Mucosa of rectum (tissue), 2 donors: ENCODE measurements around the gene IPP.
"Not testable (repeated sequence)": the region's sequence is repeated elsewhere in the genome, so short reads cannot be mapped to it uniquely, and the experiment has no call there.

ENCODE experiments used
- H3K27ac ChIP-seq, 2 donors: one replicate each; pipeline ENCODE4 v1.7.0; 2013; ENCODE audit warnings: inconsistent platforms in 2 of 2, low read depth in 2 of 2, low read length in 2 of 2
- H3K27me3 ChIP-seq, 2 donors: one replicate each; pipeline ENCODE4 v1.7.0; 2013; ENCODE audit warnings: low read length in 2 of 2; ENCODE audit not compliant: control insufficient read depth in 2 of 2, insufficient read depth in 2 of 2
- H3K36me3 ChIP-seq, 2 donors: one replicate each; pipeline ENCODE4 v1.7.0; 2013; ENCODE audit warnings: low read length in 2 of 2; ENCODE audit not compliant: control insufficient read depth in 2 of 2, insufficient read depth in 2 of 2
- H3K4me1 ChIP-seq, 2 donors: one replicate each; pipeline ENCODE4 v1.7.0; 2013; ENCODE audit warnings: low read length in 2 of 2, mild to moderate bottlenecking in 1 of 2; ENCODE audit not compliant: control insufficient read depth in 2 of 2, insufficient read depth in 2 of 2
- H3K4me3 ChIP-seq, 2 donors: one replicate each; pipeline ENCODE4 v1.7.0; 2013; ENCODE audit warnings: low read length in 2 of 2
- H3K9ac ChIP-seq, 2 donors: one replicate each; pipeline ENCODE4 v1.7.0; 2013; ENCODE audit warnings: low read length in 2 of 2, low read depth in 1 of 2, mild to moderate bottlenecking in 1 of 2
- H3K9me3 ChIP-seq, 2 donors: one replicate each; pipeline ENCODE4 v1.7.0; 2013; ENCODE audit warnings: low read length in 2 of 2; ENCODE audit not compliant: control insufficient read depth in 2 of 2
- donor health status: healthy.
- donor health status: Normal muscosa, but diverticular disease.

IPP gene

DNA sequence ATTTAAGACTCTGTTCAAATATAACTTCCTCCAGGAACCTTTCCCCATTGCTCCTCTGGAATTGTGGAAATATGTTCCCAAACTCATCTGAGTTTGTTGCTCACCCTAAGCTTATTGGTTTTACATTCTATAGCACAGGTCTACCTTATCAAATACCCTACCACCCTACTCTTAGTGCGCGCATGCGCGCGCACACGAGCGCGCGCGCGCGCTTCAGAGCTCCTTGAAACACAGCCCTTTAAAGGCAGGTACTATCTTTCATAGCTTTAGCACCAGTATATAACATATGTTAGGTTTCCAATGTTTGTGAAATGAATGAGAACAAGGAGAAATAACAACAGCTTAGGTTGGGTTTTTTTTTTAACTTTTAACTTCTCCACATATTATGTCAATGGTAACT lies 3.5 kb downstream of the IPP start:
- H3K9me3 ChIP-seq: no peaks in the 10 kb centered on the region
- H3K36me3 ChIP-seq: peaks cover 2 to 9% of the 10 kb centered on the region in 2 donors
- H3K27me3 ChIP-seq: no peaks in the 10 kb centered on the region
- no peak overlapping the region for H3K27ac ChIP-seq
- H3K9ac ChIP-seq: no peak overlapping the region
- H3K4me3 ChIP-seq: no peak overlapping the region
- H3K4me1 ChIP-seq: peaks cover 3 to 13% of the 10 kb centered on the region in 2 donors

DNA sequence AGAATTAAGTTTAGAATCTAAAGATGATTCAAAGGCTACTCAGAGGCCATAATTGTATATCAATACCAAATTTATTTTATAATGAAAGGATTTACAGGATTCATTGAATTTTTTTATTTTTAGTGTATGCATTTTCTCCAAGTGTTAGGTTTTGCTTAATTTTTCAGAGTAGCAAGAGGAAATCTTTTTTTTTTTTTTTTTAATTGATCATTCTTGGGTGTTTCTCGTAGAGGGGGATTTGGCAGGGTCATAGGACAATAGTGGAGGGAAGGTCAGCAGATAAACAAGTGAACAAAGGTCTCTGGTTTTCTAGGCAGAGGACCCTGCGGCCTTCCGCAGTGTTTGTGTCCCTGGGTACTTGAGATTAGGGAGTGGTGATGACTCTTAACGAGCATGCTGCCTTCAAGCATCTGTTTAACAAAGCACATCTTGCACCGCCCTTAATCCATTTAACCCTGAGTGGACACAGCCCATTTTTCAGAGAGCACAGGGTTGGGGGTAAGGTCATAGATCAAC lies 10.8 kb downstream of the IPP start:
- not testable (repeated sequence) for H3K9ac ChIP-seq, H3K9me3 ChIP-seq, H3K27ac ChIP-seq, H3K4me3 ChIP-seq, H3K36me3 ChIP-seq, H3K27me3 ChIP-seq, H3K4me1 ChIP-seq

GRCh38 chr1:45739137-45739536 lies 11.3 kb downstream of the IPP start:
- H3K9me3 ChIP-seq: no peaks in the 10 kb centered on the region
- H3K27me3 ChIP-seq: no peaks in the 10 kb centered on the region
- H3K4me3 ChIP-seq: no peak overlapping the region
- H3K4me1 ChIP-seq: no peaks in the 10 kb centered on the region
- no peak overlapping the region for H3K27ac ChIP-seq
- H3K36me3 ChIP-seq: peaks cover 7 to 10% of the 10 kb centered on the region in 2 donors
- no peak overlapping the region for H3K9ac ChIP-seq

DNA sequence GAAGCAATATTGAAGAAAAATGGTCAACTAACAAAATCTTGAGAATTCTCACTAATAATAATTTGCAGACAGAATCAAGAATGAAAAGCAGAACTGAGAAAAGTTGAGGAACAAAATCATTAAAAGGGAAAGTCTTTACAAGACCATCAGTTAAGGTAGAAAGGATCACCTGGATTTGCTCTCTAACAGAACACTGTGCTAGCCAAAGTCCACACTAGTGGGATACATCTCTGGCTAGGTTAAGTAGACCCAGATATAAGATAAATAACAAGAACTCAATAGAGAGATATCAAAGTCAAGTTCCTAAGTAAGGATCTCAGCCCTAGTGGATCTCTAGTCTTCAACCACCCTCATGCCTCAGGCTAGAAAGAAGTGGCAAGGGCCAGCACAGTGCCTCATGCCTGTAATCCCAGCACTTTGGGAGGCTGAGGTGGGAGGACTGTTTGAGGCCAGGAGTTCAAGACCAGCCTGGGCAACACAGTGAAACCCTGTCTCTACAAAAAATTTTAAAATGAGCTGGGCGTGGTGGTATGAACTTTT lies 19.6 kb downstream of the IPP start:
- Histone ChIP-seq H3K4me1 (no peaks in the 10 kb centered on the region), H3K27me3 (no peaks in the 10 kb centered on the region), H3K9me3 (no peaks in the 10 kb centered on the region), H3K9ac (no peak overlapping the region), H3K27ac (no peak overlapping the region), H3K36me3 (peaks cover 2% of the 10 kb centered on the region in 2 donors), H3K4me3 (no peak overlapping the region)

- no peaks in the 10 kb centered on the region for H3K27me3 ChIP-seq
These were observed 20.2 kb downstream of the IPP start for GRCh38 chr1:45730075-45730779.

GRCh38 chr1:45726007-45726406 lies 24.4 kb downstream of the IPP start:
- H3K9ac ChIP-seq, H3K27ac ChIP-seq, H3K36me3 ChIP-seq, H3K4me1 ChIP-seq, H3K4me3 ChIP-seq, H3K9me3 ChIP-seq, H3K27me3 ChIP-seq: not testable (repeated sequence)

More at GRCh38 chr1:45730075-45730779, 20.2 kb downstream of the IPP start:
- Histone ChIP-seq H3K4me3 (no peak overlapping the region), H3K9me3 (no peaks in the 10 kb centered on the region), H3K36me3 (peaks cover 2% of the 10 kb centered on the region in 2 donors), H3K4me1 (no peaks in the 10 kb centered on the region), H3K9ac (no peak overlapping the region), H3K27ac (no peak overlapping the region)

GRCh38 chr1:45723248-45723930 lies 27.1 kb downstream of the IPP start:
- Histone ChIP-seq H3K4me3 (no peak overlapping the region), H3K36me3 (peaks cover 5% of the 10 kb centered on the region in 2 donors), H3K4me1 (no peaks in the 10 kb centered on the region), H3K27me3 (no peaks in the 10 kb centered on the region), H3K9ac (no peak overlapping the region), H3K9me3 (no peaks in the 10 kb centered on the region), H3K27ac (no peak overlapping the region)

DNA sequence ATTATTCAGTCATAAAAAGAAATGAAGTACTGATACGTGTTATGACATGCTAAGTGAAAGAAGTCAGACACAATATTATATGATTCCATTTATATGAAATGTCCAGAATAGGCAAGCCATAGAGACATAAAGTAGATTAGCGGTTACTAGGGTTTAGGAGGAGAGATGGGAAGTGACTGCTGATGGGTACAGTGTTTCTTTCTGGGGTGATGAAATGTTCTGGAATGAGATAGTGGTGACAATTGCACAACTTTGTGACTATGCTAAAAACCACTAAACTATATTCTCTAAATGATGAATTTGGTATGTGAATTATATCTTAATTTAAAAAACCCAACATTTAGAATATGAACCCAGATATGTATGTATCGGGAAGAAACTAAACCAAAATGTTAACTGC lies 27.6 kb downstream of the IPP start:
- Histone ChIP-seq H3K9me3 (no peaks in the 10 kb centered on the region), H3K36me3 (peaks cover 7 to 9% of the 10 kb centered on the region in 2 donors), H3K27me3 (no peaks in the 10 kb centered on the region), H3K4me1 (no peaks in the 10 kb centered on the region), H3K9ac (no peak overlapping the region), H3K27ac (no peak overlapping the region), H3K4me3 (no peak overlapping the region)

DNA sequence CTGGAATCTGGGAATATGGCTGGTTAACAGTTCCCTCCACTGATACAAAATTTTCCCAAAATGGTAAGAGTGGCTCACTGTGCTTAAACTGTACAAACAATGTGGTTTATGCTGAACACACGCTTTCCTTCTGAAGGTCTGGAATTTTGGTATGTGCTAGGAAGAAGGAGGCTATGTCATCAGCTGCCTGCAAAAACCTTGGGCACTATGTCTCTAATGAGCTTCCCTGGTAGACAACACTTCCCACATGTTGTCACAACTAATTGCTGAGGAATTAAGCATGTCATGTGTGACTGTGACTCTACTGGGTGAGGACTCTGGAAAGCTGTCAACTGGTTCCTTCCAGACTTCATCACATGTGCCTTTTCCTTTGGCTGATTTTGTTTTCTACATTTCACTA lies 29.2 kb downstream of the IPP start:
- H3K9ac ChIP-seq: no peak overlapping the region
- H3K36me3 ChIP-seq: peaks cover 5 to 9% of the 10 kb centered on the region in 2 donors
- no peaks in the 10 kb centered on the region for H3K4me1 ChIP-seq
- no peak overlapping the region for H3K4me3 ChIP-seq
- H3K27ac ChIP-seq: no peak overlapping the region
- no peaks in the 10 kb centered on the region for H3K9me3 ChIP-seq
- H3K27me3 ChIP-seq: no peaks in the 10 kb centered on the region

DNA sequence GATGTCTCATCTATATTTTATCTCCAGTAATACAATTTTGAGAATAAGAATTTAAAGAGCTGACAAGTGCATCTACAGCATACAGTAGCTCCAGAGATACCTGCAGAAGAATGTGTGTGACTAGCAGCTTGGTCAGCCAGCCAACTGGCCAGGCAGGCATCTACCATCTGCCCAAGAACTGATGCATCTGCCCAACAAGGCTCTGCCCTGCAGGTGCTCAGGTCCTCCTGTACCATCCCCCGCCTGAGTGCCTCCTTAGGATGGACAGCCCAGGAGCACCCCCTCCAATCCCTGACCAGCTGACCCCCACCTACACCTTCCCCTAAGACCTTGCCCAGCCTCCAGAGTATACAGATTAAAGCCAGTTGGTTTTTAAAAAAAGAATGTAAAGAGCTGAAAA lies 32.2 kb downstream of the IPP start:
- H3K4me3 ChIP-seq: no peak overlapping the region
- H3K4me1 ChIP-seq: no peaks in the 10 kb centered on the region
- H3K27ac ChIP-seq: no peak overlapping the region
- H3K9ac ChIP-seq: no peak overlapping the region
- peaks cover 10 to 14% of the 10 kb centered on the region in 2 donors for H3K36me3 ChIP-seq
- H3K27me3 ChIP-seq: no peaks in the 10 kb centered on the region
- no peaks in the 10 kb centered on the region for H3K9me3 ChIP-seq
